Esophagus squamous epithelium (tissue), 4 donors: Measurements from ENCODE around the gene NAA60.

Experiments
- POLR2A ChIP-seq, 4 donors: fragments of 450-650 bp; IDR thresholded peaks; one replicate each; pipeline ENCODE4 v1.6.1; 2017; ENCODE audit warnings: antibody characterized with exemption in 4 of 4, mild to moderate bottlenecking in 4 of 4, moderate library complexity in 3 of 4
- TF ChIP-seq, protein P1 (sequence below), 6 experiments: fragments of 450-650 bp in 4 of 6; fragments of 200-600 bp in 2 of 6; sonication (generic) in 2 of 6; IDR thresholded peaks; one replicate each; pipeline ENCODE4 v1.5.1; 2016 to 2019; ENCODE audit warnings: antibody characterized with exemption in 6 of 6, mild to moderate bottlenecking in 4 of 6, moderate library complexity in 4 of 6

DNA sequence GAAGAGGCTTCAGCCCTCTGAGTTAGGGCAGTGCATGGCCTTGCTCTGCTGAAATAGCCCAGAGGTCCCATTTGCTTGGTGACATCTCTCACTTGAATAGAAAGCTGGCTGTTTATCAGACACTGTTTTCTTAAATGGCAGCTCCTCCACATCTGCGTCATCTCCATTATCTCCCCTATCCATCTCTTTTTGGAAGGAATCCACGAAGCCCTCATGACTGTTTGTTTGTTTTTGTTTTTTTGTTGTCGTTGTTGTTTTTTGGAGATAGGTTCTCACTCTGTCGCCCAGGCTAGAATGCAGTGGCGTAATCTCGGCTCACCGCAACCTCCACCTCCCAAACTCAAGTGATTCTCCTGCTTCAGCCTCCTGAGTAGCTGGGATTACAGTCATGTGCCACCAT is 16.6 kb downstream of the NAA60 start:
- TF ChIP-seq POLR2A (IDR thresholded peaks at IDR 0.05): no peak
- TF ChIP-seq, protein P1, sequence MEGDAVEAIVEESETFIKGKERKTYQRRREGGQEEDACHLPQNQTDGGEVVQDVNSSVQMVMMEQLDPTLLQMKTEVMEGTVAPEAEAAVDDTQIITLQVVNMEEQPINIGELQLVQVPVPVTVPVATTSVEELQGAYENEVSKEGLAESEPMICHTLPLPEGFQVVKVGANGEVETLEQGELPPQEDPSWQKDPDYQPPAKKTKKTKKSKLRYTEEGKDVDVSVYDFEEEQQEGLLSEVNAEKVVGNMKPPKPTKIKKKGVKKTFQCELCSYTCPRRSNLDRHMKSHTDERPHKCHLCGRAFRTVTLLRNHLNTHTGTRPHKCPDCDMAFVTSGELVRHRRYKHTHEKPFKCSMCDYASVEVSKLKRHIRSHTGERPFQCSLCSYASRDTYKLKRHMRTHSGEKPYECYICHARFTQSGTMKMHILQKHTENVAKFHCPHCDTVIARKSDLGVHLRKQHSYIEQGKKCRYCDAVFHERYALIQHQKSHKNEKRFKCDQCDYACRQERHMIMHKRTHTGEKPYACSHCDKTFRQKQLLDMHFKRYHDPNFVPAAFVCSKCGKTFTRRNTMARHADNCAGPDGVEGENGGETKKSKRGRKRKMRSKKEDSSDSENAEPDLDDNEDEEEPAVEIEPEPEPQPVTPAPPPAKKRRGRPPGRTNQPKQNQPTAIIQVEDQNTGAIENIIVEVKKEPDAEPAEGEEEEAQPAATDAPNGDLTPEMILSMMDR (IDR thresholded peaks at IDR 0.05): no peak
